Natural killer cell (primary cell): ENCODE measurements around the gene OCLN. TPM values are rescaled to one million over a fixed set of nuclear protein-coding genes. Genes with fewer than 3 reads are reported as not detected.

Experiments
- ATAC-seq, 3 donors: fragments of 150-1000 bp in 2 of 3; fragments of 200-7000 bp in 1 of 3; cut with Tn5 transposase; 1 replicate in 1 of 3; 2 replicates in 2 of 3; pipeline ENCODE4 v1.10.0; 2021; ENCODE audit warnings: mild to moderate bottlenecking in 2 of 3, moderate library complexity in 2 of 3
- DNase-seq, 2 donors: peaks; one replicate each; pipeline versions ENCODE4 v3.0.0 to v3.0.0-alpha.2; 2013 to 2021; ENCODE audit warnings: mixed read lengths in 1 of 2
- H3K27ac ChIP-seq: one replicate; pipeline ENCODE4 v1.5.1; 2013; ENCODE audit warnings: mild to moderate bottlenecking, low read length
- H3K27me3 ChIP-seq: one replicate; pipeline ENCODE4 v1.6.1; 2013; ENCODE audit warnings: low read length; ENCODE audit not compliant: control insufficient read depth, insufficient read depth
- H3K36me3 ChIP-seq: one replicate; pipeline ENCODE4 v1.6.1; 2013; ENCODE audit warnings: low read length; ENCODE audit not compliant: control insufficient read depth, insufficient read depth
- H3K4me1 ChIP-seq: one replicate; pipeline ENCODE4 v1.6.1; 2013; ENCODE audit warnings: low read length; ENCODE audit not compliant: control insufficient read depth, insufficient read depth
- H3K4me3 ChIP-seq: one replicate; pipeline ENCODE4 v1.5.1; 2013; ENCODE audit warnings: low read length
- H3K9me3 ChIP-seq: one replicate; pipeline ENCODE4 v1.6.1; 2013; ENCODE audit warnings: low read length; ENCODE audit not compliant: control insufficient read depth, insufficient read depth
- H3K27ac Mint-ChIP-seq, 2 donors: one replicate each; pipeline ENCODE4 v1.8.0; 2022; ENCODE audit warnings: mild to moderate bottlenecking in 2 of 2, mixed read lengths in 2 of 2, moderate library complexity in 1 of 2
- H3K27me3 Mint-ChIP-seq, 2 donors: one replicate each; pipeline ENCODE4 v1.8.0; 2022; ENCODE audit warnings: low read depth in 2 of 2, mixed read lengths in 2 of 2
- H3K36me3 Mint-ChIP-seq: one replicate; pipeline ENCODE4 v1.8.0; 2022; ENCODE audit warnings: mixed read lengths
- H3K4me1 Mint-ChIP-seq, 2 donors: one replicate each; pipeline ENCODE4 v1.8.0; 2022; ENCODE audit warnings: mixed read lengths in 2 of 2
- H3K4me3 Mint-ChIP-seq: one replicate; pipeline ENCODE4 v1.8.0; 2022; ENCODE audit warnings: mild to moderate bottlenecking, moderate library complexity, mixed read lengths
- H3K9me3 Mint-ChIP-seq, 2 donors: one replicate each; pipeline ENCODE4 v1.8.0; 2022; ENCODE audit warnings: mixed read lengths in 2 of 2
- WGBS: methylation state at CpG from one replicate; pipeline ENCODE4 v1.1.7; 2013; ENCODE audit warnings: missing lambda C conversion rate; ENCODE audit not compliant: insufficient coverage; 5-methylcytosine and 5-hydroxymethylcytosine counted together
- intact Hi-C: fragments of 100-400 bp; cut with micrococcal nuclease; formaldehyde crosslinking; loops from one replicate; pipeline ENCODE4 v1.14.2; 2022
- total RNA-seq, 4 donors: library from RNA; stranded (reverse); fragments of 120-200 nt in 1 of 4; gene quantifications; one replicate each; pipeline versions ENCODE4 v1.2.3 to v1.2.4, GENCODE V29; 2013 to 2022
- TF ChIP-seq, protein P1 (sequence below): fragments of 200-600 bp; IDR thresholded peaks from one replicate; pipeline ENCODE4 v1.8.0; 2022; ENCODE audit warnings: antibody characterized with exemption

The OCLN gene
- total RNA-seq, 3 donors from 2014 or later (not counting 1 experiment from before 2014, with no cell fraction given): 0.68 to 1.8 (median 1.3) TPM

GRCh38 chr5:69498384-69498783 lies 5.8 kb downstream of the OCLN start:
- TF ChIP-seq, protein P1, sequence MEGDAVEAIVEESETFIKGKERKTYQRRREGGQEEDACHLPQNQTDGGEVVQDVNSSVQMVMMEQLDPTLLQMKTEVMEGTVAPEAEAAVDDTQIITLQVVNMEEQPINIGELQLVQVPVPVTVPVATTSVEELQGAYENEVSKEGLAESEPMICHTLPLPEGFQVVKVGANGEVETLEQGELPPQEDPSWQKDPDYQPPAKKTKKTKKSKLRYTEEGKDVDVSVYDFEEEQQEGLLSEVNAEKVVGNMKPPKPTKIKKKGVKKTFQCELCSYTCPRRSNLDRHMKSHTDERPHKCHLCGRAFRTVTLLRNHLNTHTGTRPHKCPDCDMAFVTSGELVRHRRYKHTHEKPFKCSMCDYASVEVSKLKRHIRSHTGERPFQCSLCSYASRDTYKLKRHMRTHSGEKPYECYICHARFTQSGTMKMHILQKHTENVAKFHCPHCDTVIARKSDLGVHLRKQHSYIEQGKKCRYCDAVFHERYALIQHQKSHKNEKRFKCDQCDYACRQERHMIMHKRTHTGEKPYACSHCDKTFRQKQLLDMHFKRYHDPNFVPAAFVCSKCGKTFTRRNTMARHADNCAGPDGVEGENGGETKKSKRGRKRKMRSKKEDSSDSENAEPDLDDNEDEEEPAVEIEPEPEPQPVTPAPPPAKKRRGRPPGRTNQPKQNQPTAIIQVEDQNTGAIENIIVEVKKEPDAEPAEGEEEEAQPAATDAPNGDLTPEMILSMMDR: no peak
- H3K4me3 ChIP-seq: no peak overlapping the region
- Mint-ChIP-seq H3K9me3 (no peaks in the 10 kb centered on the region), H3K4me1 (no peaks in the 10 kb centered on the region), H3K27ac (no peak overlapping the region), H3K36me3 (no peaks in the 10 kb centered on the region), H3K27me3 (peaks cover 12 to 24% of the 10 kb centered on the region in 2 donors), H3K4me3 (no peak overlapping the region)
- intact Hi-C loops: no loop called here
- H3K36me3 ChIP-seq: no peaks in the 10 kb centered on the region
- H3K4me1 ChIP-seq: peaks cover 7% of the 10 kb centered on the region
- H3K9me3 ChIP-seq: no peaks in the 10 kb centered on the region
- DNase-seq (no peak), ATAC-seq (no peak)
- peaks cover 9% of the 10 kb centered on the region for H3K27me3 ChIP-seq
- no peak overlapping the region for H3K27ac ChIP-seq
- WGBS: 87% methylated on average over 3 of the region's 3 CpGs

- Histone ChIP-seq H3K4me3 (no peak overlapping the region), H3K36me3 (no peaks in the 10 kb centered on the region), H3K27ac (no peak overlapping the region), H3K4me1 (no peaks in the 10 kb centered on the region), H3K9me3 (no peaks in the 10 kb centered on the region), H3K27me3 (no peaks in the 10 kb centered on the region)
- Mint-ChIP-seq H3K9me3 (no peaks in the 10 kb centered on the region), H3K27me3 (no peaks in the 10 kb centered on the region), H3K27ac (no peak overlapping the region), H3K4me1 (no peaks in the 10 kb centered on the region), H3K4me3 (no peak overlapping the region), H3K36me3 (no peaks in the 10 kb centered on the region)
- ATAC-seq (no peak), DNase-seq (no peak)
- 79% methylated on average over 2 of the region's 2 CpGs for WGBS
- TF ChIP-seq, protein P1: no peak
- intact Hi-C loops: no loop called here
Measured at GRCh38 chr5:69502367-69502766, 9.8 kb downstream of the OCLN start.

DNA sequence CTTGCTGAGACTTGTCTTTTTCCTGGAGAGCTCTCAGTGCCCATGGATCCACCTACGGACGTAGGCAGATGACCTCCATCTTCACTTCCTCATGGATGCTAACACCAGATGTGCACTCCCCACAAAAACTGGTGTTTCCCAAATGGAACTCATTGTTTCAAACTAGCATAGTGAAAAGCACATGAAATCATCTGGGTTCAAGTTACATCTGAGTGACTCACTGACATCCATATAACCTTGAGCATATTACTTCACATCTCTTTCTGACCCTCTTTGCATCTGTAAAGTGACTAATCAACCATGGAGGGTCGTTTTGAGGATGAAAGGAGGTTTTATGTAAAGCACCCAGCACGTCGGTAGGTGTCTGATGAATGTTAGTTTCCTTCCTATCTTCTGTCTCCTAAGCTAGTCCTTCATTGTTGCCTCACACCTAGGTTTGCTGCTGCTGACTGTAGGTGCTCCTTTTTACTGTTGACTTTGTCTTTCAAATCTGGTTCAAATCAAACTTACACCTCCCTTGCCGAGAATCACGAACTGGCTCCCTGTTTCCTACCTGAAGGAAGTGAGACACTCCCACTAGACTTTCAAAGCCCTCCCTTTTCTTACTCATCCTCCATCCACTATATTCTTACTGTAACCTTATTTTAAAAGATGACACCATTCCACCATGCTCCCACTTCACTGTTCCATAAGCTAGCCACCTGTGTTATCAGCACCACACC lies 10.3 kb downstream of the OCLN start:
- Mint-ChIP-seq H3K4me1 (no peaks in the 10 kb centered on the region), H3K9me3 (no peaks in the 10 kb centered on the region), H3K27me3 (no peaks in the 10 kb centered on the region), H3K36me3 (no peaks in the 10 kb centered on the region), H3K4me3 (no peak overlapping the region), H3K27ac (no peak overlapping the region)
- no peaks in the 10 kb centered on the region for H3K36me3 ChIP-seq
- no peak for DNase-seq
- WGBS: 87% methylated on average over 6 of the region's 7 CpGs
- no peak overlapping the region for H3K27ac ChIP-seq
- H3K4me1 ChIP-seq: no peaks in the 10 kb centered on the region
- H3K4me3 ChIP-seq: no peak overlapping the region
- H3K9me3 ChIP-seq: no peaks in the 10 kb centered on the region
- no peak for ATAC-seq
- intact Hi-C loops: no loop called here
- no peaks in the 10 kb centered on the region for H3K27me3 ChIP-seq
- TF ChIP-seq, protein P1: no peak

GRCh38 chr5:69504036-69504435 lies 11.4 kb downstream of the OCLN start:
- H3K27me3 ChIP-seq: no peaks in the 10 kb centered on the region
- Mint-ChIP-seq H3K4me1 (no peaks in the 10 kb centered on the region), H3K27me3 (no peaks in the 10 kb centered on the region), H3K36me3 (no peaks in the 10 kb centered on the region), H3K27ac (no peak overlapping the region), H3K9me3 (no peaks in the 10 kb centered on the region), H3K4me3 (no peak overlapping the region)
- DNase-seq (no peak), ATAC-seq (no peak)
- TF ChIP-seq, protein P1: no peak
- H3K9me3 ChIP-seq: no peaks in the 10 kb centered on the region
- H3K4me3 ChIP-seq: no peak overlapping the region
- H3K4me1 ChIP-seq: no peaks in the 10 kb centered on the region
- H3K36me3 ChIP-seq: no peaks in the 10 kb centered on the region
- 96% methylated on average over 2 of the region's 2 CpGs for WGBS
- H3K27ac ChIP-seq: no peak overlapping the region
- intact Hi-C loops: no loop called here
